Left hindlimb (tissue), 1 donor: Measurements from ENCODE around the gene RAPGEF6.
"Not testable (repeated sequence)": the region's sequence is repeated elsewhere in the genome, so short reads cannot be mapped to it uniquely, and the experiment has no call there.

ENCODE experiments used
- DNase-seq: peaks from one replicate; pipeline ENCODE4 v3.0.0-alpha.2; 2018

The RAPGEF6 gene

GRCh38 chr5:131417240-131417869 lies 217.7 kb downstream of the RAPGEF6 start:
- DNase-seq = peak; percentile 75

GRCh38 chr5:131416729-131417128 lies 218.3 kb downstream of the RAPGEF6 start:
- DNase-seq = no peak

- no peak for DNase-seq
Measured at GRCh38 chr5:131413605-131414559, 221.1 kb downstream of the RAPGEF6 start.

GRCh38 chr5:131406975-131407638 lies 227.9 kb downstream of the RAPGEF6 start:
- DNase-seq = no peak

- DNase-seq = no peak
Measured at GRCh38 chr5:131406076-131406475, 229.0 kb downstream of the RAPGEF6 start.

- no peak for DNase-seq
Measured at GRCh38 chr5:131405674-131406073, 229.4 kb downstream of the RAPGEF6 start.

- DNase-seq = no peak
Measured at GRCh38 chr5:131400585-131400984, 234.4 kb downstream of the RAPGEF6 start.

- not testable (repeated sequence) for DNase-seq
Measured at GRCh38 chr5:131399007-131399406, 236.0 kb downstream of the RAPGEF6 start.

GRCh38 chr5:131396630-131397273 lies 238.3 kb downstream of the RAPGEF6 start:
- no peak for DNase-seq

- DNase-seq = no peak
Measured at GRCh38 chr5:131396015-131396414, 239.0 kb downstream of the RAPGEF6 start.

- DNase-seq = no peak
Measured at GRCh38 chr5:131394128-131394527, 240.9 kb downstream of the RAPGEF6 start.

GRCh38 chr5:131393498-131393968 lies 241.5 kb downstream of the RAPGEF6 start:
- no peak for DNase-seq

- DNase-seq = no peak
Measured at GRCh38 chr5:131392466-131393095, 242.4 kb downstream of the RAPGEF6 start.

GRCh38 chr5:131389869-131390265 lies 245.2 kb downstream of the RAPGEF6 start:
- no peak for DNase-seq

- DNase-seq = no peak
Measured at GRCh38 chr5:131389096-131389868, 245.7 kb downstream of the RAPGEF6 start.

- DNase-seq = no peak
Measured at GRCh38 chr5:131387255-131387654, 247.8 kb downstream of the RAPGEF6 start.

- no peak for DNase-seq
Measured at GRCh38 chr5:131386779-131387178, 248.2 kb downstream of the RAPGEF6 start.

GRCh38 chr5:131386124-131386523 lies 248.9 kb downstream of the RAPGEF6 start:
- DNase-seq = no peak

- DNase-seq = no peak
Measured at GRCh38 chr5:131384616-131385214, 250.3 kb downstream of the RAPGEF6 start.

- DNase-seq = no peak
Measured at GRCh38 chr5:131384173-131384572, 250.9 kb downstream of the RAPGEF6 start.
